Measurements from ENCODE around the gene SUN1.
A peak's percentile ranks its signal among the peaks of the same experiment; 100 is the strongest.

The SUN1 gene

GRCh38 chr7:891291-891690, 59.0 kb downstream of the SUN1 start:
- DNase-seq (ENCODE audit: low spot score), result no peak

- DNase-seq (ENCODE audit: low spot score), result no peak
Measured at GRCh38 chr7:891805-892204, 59.5 kb downstream of the SUN1 start.

GRCh38 chr7:892648-893593, 60.6 kb downstream of the SUN1 start:
- no peak for DNase-seq (ENCODE audit: low spot score)

GRCh38 chr7:893686-894085, 61.4 kb downstream of the SUN1 start:
- DNase-seq (ENCODE audit: low spot score), result no peak

- no peak for DNase-seq (ENCODE audit: low spot score)
Measured at GRCh38 chr7:894164-894867, 62.0 kb downstream of the SUN1 start.

GRCh38 chr7:894927-895450, 62.7 kb downstream of the SUN1 start:
- DNase-seq (ENCODE audit: low spot score), result no peak

- no peak for DNase-seq (ENCODE audit: low spot score)
Measured at GRCh38 chr7:895451-896052, 63.3 kb downstream of the SUN1 start.

- DNase-seq (ENCODE audit: low spot score), result no peak
Measured at GRCh38 chr7:896346-897075, 64.2 kb downstream of the SUN1 start.

- no peak for DNase-seq (ENCODE audit: low spot score)
Measured at GRCh38 chr7:897086-897485, 64.8 kb downstream of the SUN1 start.

GRCh38 chr7:897771-898376, 65.6 kb downstream of the SUN1 start:
- no peak for DNase-seq (ENCODE audit: low spot score)

GRCh38 chr7:898460-898854, 66.2 kb downstream of the SUN1 start:
- DNase-seq (ENCODE audit: low spot score), result no peak

- DNase-seq (ENCODE audit: low spot score), result no peak
Measured at GRCh38 chr7:898855-899681, 66.8 kb downstream of the SUN1 start.

- DNase-seq (ENCODE audit: low spot score), result no peak
Measured at GRCh38 chr7:899806-900205, 67.5 kb downstream of the SUN1 start.

GRCh38 chr7:900331-901040, 68.2 kb downstream of the SUN1 start:
- no peak for DNase-seq (ENCODE audit: low spot score)

GRCh38 chr7:901041-901387, 68.7 kb downstream of the SUN1 start:
- DNase-seq (ENCODE audit: low spot score), result no peak

- peak; percentile 83 for DNase-seq (ENCODE audit: low spot score)
Measured at GRCh38 chr7:901388-902154, 69.3 kb downstream of the SUN1 start.

GRCh38 chr7:902996-903395, 70.7 kb downstream of the SUN1 start:
- DNase-seq (ENCODE audit: low spot score), result no peak

- DNase-seq (ENCODE audit: low spot score), result no peak
Measured at GRCh38 chr7:903921-904755, 71.9 kb downstream of the SUN1 start.

All from putamen (tissue), 1 donor.